ENCODE data around the gene GPR162.

GPR162 gene

DNA sequence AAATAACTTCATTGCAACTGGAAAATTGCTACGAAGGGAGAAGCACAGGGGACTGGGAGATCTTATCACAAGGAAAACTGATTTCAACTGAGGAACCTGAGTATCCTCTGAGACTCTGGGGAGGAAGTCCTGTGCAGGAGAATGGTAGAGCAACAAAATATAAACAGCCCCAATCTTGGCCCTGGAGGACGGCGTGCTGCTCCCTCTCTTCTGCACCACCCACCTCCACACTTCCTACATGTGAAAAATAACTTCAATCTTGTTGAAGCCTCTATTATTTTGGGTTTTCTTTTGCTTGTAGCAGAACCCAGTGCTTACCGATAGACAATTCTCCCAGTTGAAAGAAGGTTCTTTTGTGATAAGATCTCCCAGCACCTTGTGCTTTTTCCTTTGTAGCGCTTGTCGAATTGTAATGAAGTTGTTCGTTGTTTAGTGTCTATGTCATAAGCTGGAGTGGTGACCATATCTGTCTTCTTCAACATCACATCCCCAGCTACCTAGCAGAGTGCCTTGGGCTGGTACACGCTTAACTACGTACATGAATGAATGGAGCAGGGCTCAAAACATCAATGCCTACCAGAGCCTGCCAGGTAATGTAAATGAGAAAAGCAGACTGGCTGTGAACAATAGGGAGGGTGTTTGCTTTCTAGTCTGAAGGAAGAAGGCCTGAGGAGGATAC, 35.1 kb upstream of the GPR162 start:
- no peak for DNase-seq (ENCODE audit: low spot score)

DNA sequence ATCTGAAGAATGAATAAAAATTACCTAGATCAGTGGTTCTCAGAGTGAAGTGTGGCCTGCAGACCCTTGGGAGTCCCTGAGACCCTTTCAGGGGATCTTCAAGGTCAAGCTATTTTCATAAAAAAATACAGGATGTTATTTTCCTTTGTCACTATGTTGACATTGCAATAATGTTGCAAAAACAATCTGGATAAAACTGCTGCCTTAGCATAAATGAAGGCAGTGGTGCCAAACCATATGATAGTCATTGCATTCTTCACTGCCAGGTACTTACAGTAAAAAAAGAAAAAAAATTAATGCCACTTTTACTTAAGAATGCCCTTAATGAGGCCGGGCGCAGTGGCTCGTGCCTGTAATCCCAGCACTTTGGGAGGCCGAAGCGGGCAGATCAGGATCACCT, 34.3 kb upstream of the GPR162 start:
- DNase-seq (ENCODE audit: low spot score): no peak

DNA sequence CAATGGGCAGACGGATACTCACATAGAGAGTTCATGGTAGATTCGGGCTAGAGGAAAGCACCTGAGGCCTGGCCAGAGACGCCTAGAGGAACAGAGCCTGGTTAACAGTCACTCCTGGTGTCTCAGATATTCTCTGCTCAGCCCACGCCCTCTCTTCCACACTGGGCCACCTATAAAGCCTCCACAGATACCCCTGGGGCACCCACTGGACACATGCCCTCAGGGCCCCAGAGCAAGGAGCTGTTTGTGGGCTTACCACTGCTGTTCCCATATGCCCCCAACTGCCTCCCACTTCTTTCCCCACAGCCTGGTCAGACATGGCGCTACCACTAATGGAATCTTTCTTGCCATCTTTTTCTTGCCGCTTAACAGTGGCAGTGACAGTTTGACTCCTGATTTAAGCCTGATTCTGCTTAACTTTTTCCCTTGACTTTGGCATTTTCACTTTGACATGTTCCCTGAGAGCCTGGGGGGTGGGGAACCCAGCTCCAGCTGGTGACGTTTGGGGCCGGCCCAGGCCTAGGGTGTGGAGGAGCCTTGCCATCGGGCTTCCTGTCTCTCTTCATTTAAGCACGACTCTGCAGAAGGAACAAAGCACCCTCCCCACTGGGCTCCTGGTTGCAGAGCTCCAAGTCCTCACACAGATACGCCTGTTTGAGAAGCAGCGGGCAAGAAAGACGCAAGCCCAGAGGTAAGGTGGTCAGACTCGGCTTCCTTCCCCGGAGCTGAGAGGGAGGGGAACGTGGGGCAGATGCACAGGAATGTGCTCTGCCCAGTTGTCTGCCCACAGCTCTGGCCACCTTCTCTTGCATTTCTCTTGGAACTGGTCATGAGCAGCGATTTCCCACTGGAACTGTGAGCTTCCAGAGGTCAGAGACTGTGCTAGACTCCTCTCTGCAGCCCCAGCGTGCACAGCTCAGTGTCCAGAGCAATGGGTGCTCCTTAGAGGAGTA, 32.4 kb upstream of the GPR162 start, which contains the start of gene CD4:
TSS of gene CD4 (plus strand) at position 557 of the 953 bp plus-strand sequence. CDS start 10,611 bp downstream, outside the sequence.
- no peak for DNase-seq (ENCODE audit: low spot score)

GRCh38 chr12:6790496-6791150, 31.0 kb upstream of the GPR162 start:
- no peak for DNase-seq (ENCODE audit: low spot score)

- no peak for DNase-seq (ENCODE audit: low spot score)
Measured at GRCh38 chr12:6791931-6792520, 29.6 kb upstream of the GPR162 start.

DNA sequence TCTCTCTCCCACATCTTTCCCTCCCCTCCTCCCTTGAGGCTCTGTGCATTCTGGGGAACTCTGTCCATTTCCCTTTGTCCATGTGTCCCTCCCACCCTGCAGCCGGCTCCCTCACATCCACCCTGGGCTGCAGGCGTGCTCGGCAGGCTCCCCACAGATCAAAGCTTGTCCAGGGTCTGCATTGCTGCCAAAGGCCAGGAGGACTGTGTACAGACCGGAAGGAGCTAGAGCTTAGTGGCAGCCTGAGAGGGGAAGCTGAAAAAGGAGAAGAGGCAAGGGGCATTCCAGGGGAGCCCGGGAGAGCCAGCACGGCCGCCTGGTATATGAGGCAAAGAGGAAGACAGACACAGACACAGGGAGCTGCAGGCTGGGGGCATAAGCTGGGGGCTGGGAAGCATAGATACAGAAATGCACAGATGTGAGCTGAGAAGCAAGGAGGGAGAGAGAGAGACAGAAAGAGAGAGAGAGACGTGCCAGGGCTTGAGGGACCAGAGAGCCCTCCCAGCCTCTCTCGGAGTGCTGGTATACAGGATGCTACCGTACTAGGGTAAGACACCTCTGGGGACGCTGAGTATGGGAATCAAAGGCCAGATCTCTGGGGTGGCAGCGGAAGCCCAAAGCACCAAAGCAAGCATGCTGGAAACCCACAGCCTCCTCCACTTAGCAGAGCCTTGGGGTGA, 29.0 kb upstream of the GPR162 start:
- no peak for DNase-seq (ENCODE audit: low spot score)

DNA sequence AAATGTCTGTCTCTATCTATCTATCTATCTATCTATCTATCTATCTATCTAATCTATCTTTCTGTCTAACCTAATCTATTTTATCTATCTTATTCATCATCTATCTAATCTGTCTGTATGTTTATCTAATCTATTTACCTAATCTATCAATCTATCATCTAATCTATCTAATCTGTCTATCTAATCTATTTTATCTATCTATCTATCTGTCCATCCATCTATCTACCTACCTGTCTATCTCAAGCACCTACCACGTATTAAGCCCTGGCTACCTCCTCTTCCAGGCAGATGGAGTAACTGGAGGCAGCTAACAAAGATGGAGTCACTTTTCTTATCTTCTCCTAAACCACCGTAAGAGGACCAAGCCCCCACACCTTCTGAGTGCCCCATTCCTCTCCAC, 26.5 kb upstream of the GPR162 start:
- DNase-seq (ENCODE audit: low spot score): no peak

GRCh38 chr12:6796576-6796975, 25.0 kb upstream of the GPR162 start:
- no peak for DNase-seq (ENCODE audit: low spot score)

DNA sequence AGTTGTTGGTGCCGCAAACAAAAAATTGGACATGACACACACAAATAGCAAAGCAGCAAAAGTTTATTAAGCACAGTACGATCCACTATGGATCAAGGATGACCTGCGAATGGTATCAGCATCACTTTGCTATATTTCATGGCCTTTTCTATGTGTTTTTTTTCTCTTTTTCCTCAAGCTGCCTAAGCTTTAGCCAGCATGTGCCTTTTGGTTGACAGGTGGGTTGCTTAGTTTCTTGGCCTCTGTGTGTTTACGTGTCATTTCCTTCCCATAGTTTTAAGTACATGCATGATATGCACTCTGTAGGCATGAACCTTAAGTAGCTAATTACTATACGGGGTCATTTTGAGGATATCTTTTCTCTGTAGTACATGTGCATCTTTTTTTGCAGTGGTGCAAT, 22.5 kb upstream of the GPR162 start:
- DNase-seq (ENCODE audit: low spot score): no peak

DNA sequence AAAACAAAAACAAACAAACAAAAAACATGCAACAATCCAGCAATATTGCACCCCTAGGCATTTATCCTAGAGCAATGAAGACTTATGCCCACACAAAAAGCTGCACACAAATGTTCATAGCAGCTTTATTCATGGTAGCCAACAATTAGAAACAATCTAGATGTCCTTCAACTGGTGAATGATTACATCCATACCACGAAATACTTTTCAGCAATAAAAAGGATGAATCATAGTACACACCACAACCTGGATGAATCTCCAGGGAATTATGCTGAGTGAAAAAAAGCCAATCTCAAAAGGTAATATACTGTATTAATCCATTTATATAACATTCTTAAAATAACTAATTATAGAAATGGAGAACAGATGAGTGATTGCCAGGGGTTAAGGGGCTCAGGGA, 14.5 kb upstream of the GPR162 start:
- DNase-seq (ENCODE audit: low spot score): no peak

- no peak for DNase-seq (ENCODE audit: low spot score)
Measured at GRCh38 chr12:6809056-6809455, 12.6 kb upstream of the GPR162 start.

GRCh38 chr12:6810758-6811157, 10.9 kb upstream of the GPR162 start:
- DNase-seq (ENCODE audit: low spot score): peak; percentile 12

DNA sequence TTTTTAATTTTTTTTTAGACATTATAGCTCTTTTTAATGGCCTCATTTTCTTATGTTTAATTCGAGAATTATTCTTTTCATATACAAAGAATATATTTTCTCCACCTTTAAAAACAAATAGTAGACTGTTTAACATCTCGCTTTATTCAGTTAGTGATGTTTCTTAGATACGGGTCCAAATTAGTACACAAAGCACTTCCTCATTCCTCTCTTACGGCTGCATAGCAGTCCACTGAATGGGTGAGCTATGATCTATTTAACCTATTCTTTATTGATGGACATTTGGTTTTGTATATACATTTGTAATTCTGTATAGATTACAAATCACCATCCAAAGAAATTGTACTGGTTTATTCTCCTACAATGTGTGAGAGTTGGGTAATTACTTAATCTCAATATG, 8.3 kb upstream of the GPR162 start:
- no peak for DNase-seq (ENCODE audit: low spot score)

DNA sequence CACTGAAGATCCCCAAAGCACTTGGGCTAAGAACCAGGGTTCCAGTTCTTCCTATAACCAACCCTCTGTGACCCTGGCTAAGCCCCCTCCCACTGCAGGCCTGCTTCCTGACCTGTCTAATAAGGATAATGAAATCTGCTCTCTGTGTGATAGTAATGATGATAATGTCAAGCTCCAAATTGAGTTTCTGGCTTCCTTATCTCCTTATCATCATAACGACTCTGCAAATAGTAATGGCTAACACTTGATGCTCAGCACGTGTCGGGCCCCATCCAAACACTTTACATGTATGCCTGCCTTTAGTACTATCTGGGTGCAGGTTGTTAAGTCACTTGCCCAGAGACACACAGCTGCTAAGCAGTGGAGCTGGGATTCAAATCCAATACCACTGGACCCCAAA, 5.0 kb upstream of the GPR162 start:
- no peak for DNase-seq (ENCODE audit: low spot score)

DNA sequence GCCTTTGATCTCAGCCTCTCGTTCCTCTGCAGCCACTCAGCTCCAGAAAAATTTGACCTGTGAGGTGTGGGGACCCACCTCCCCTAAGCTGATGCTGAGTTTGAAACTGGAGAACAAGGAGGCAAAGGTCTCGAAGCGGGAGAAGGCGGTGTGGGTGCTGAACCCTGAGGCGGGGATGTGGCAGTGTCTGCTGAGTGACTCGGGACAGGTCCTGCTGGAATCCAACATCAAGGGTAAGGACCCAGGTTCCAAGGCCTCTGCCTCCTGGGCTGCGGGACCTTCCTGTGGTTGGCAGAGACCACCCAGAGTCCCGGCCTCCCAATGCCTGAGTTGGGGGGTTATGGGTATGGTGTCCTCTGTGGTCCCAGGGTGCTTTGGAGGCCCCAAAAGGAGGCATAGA, 4.5 kb upstream of the GPR162 start:
- no peak for DNase-seq (ENCODE audit: low spot score)

GRCh38 chr12:6817662-6818157, 3.9 kb upstream of the GPR162 start:
- no peak for DNase-seq (ENCODE audit: low spot score)

- DNase-seq (ENCODE audit: low spot score): no peak
Measured at GRCh38 chr12:6818222-6818621, 3.4 kb upstream of the GPR162 start.

DNA sequence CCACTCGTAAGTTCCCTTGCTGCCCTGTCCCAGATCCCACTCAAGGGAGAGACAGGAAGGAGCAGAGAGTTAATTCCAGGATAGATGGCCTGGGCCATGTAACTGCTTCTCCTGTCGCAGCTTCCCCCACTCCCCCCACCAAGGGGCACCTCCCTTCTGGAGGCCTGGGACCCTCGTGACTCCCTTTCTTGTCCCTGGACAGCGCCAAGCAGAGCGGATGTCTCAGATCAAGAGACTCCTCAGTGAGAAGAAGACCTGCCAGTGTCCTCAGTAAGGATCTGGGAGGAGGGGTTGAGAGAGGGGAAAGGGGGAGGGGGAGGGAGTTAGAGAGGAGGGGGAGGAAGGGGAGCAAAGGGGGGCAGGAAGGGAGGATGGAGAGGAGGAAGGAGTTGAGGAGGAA, 3.0 kb upstream of the GPR162 start:
- DNase-seq (ENCODE audit: low spot score): no peak

GRCh38 chr12:6819106-6820030, 2.3 kb upstream of the GPR162 start:
- no peak for DNase-seq (ENCODE audit: low spot score)

- no peak for DNase-seq (ENCODE audit: low spot score)
Measured at GRCh38 chr12:6820166-6820565, 1.5 kb upstream of the GPR162 start.

Data from D341Med (cell line).